Measurements from ENCODE around the gene ATF6. TPM values are rescaled to one million over a fixed set of nuclear protein-coding genes. Genes with fewer than 3 reads are reported as not detected.
A peak's percentile ranks its signal among the peaks of the same experiment; 100 is the strongest.

Gene ATF6
- total RNA-seq, 1 donor from 2014 or later: 12.6 TPM

DNA sequence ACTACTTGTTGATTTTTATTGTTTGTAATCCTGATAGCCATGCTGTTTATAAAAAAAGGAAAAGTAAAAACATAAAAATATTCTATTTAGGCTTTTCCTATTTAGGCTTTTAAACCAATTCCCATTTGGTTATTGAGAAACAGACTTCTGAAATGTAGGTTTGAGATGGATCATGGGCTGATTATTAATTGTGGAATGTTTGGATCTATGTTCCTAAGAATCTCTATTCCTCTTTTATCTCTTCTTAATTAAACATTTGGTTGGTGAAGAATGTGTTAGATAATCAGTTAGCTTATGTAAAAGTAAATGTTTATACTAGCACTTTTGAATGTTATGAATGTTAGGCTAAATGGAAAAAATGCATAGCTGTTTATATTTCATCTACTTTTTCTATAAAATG is 97.4 kb downstream of the ATF6 start:
- ATAC-seq (no peak), DNase-seq (ENCODE audit: missing footprints) (no peak)
- intact Hi-C loops (cut with DNase I): loop anchor here (5.0 kb wide), 1 partner anchor 174 kb away; no protein-coding TSS in a partner anchor

DNA sequence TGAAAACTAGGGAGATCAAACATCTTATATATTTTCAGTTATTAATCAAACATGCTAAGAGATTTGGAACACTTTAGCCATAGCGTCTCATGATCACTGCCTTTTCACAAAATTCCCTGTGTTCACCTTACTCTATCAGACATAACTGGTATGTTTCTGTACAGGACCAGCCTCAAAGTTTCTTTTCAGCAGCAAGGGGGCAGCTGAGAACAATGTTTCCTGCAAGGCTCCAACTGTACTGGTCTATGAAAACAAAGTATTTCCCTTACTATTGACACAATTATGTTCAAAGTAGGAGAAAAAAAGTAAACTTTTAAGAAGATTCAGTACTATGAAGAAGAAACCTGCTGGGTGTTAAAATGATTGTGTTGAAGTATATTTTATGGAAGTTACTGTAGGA is 98.5 kb downstream of the ATF6 start:
- ATAC-seq (no peak), DNase-seq (ENCODE audit: missing footprints) (no peak)
- intact Hi-C loops (cut with DNase I): loop anchor here (5.0 kb wide), 1 partner anchor 173 kb away; no protein-coding TSS in a partner anchor

DNA sequence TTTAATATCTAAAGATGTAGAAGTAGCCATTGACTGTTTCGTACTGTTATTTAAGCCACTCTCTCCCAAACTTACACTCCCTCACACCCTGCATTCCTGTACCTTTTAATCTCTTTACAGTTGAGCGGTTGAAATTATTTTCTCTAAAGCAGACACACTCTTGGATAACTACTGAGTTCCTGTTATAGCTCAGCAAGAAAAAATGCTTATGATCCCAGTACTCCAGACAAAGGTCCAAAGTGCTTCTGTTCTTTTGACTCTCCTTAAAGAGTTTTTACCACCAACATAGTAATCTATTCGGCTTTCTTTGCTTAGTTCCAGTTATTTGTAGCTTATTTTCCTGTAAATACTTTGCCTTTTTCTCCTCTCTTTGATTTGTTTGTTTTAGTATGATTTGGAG is 100.1 kb downstream of the ATF6 start:
- intact Hi-C loops (cut with DNase I): no loop called here
- DNase-seq (ENCODE audit: missing footprints) (no peak), ATAC-seq (no peak)

DNA sequence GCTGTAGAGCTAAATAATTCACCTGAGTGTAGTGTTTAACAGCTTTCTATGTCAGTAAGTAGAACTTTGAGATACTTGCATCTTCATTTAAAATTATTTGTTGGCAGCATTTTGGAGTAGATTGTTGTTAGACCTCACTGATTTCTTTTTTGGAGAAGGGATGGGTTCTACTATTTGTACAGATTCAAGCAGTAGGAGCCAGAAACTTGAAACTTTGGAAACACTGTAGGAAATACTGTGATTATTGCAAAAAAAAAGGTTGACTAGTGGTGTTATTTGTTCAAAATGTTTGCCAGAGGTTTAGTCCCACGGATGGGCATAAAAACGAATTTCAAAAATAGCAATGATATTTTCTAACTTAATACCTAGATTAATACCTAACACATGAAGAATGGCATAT is 102.7 kb downstream of the ATF6 start:
- DNase-seq (ENCODE audit: missing footprints): no peak
- intact Hi-C loops (cut with DNase I): no loop called here
- no peak for ATAC-seq

DNA sequence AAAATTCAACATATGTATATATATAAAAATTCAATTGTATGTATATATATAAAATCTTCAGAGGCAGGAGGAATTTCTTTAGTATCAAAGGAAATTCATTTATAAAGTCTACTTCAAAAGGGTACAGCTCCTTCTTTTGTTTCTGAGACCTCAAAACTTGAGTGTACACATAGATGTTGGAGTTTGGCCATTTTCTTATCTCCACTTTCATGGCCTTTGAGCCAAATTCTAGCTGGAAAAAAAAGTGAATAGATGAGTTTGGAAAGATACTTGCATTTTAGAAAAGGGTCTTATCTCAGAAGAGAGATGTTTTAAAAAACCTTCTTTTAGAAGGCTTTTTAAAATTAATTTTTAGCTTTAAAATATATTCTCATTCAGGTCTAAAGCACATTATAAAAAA is 103.2 kb downstream of the ATF6 start:
- DNase-seq (ENCODE audit: missing footprints) (no peak), ATAC-seq (no peak)
- intact Hi-C loops (cut with DNase I): no loop called here

DNA sequence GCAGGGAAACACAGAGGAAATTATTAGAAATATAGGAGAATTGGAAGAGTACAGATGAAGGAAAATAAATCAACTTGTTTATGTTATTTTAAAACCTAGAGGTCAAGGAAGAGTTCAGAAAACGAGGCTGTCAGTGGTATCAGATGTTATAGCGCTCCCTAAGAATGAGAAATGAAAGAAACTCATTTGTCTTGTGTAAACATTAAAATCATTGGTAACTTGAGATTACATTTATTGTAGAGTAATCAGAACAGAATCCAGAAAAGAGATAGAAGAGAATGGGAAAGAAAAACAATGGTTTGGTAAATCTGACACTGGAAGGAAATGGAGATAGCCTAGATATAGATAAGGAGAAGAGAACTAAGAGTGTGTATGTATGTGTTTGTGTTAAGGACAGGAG is 106.4 kb downstream of the ATF6 start:
- intact Hi-C loops (cut with DNase I): no loop called here
- ATAC-seq: no peak

DNA sequence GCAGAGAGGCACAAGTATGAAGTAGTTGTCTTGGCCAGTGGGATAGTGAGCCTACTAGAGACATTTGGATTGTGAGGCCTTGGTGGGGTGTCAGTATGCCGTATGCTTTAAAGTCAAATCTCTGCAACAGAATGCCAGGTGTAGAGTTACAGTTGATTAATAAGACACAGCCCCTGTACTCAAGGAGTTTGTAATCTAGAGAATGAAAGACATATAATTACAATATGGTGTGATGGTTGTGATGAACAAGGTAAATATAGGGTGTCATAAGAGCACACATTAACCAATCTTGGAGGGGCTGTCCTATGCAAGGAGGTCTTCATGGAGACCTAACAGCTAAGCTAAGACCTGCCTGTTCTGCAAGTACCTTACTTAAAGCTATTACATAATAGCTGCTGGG is 113.1 kb downstream of the ATF6 start:
- ATAC-seq (no peak), DNase-seq (ENCODE audit: missing footprints) (no peak)
- intact Hi-C loops (cut with DNase I): no loop called here

More for the DNA sequence above, 106.4 kb downstream of the ATF6 start:
- no peak for DNase-seq (ENCODE audit: missing footprints)

DNA sequence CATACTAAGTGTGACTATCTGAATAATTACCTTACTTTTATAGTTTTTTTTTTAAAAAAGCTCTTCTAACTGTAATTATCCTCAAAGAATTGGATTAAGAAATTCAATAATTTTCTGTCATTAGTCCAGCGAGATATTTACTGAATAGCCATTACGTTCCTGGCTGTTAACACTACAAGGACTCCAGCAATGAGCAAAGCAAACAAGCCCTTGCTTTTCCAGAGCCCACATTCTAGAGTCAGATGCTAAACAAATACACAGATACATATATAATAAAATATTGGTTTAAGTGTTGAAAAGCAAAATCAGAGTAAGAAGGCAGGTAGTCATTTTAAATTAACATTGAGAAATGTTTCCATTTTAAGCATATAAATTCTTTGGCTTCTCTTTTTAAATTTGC is 118.4 kb downstream of the ATF6 start:
- ATAC-seq (no peak), DNase-seq (ENCODE audit: missing footprints) (no peak)
- intact Hi-C loops (cut with DNase I): no loop called here

DNA sequence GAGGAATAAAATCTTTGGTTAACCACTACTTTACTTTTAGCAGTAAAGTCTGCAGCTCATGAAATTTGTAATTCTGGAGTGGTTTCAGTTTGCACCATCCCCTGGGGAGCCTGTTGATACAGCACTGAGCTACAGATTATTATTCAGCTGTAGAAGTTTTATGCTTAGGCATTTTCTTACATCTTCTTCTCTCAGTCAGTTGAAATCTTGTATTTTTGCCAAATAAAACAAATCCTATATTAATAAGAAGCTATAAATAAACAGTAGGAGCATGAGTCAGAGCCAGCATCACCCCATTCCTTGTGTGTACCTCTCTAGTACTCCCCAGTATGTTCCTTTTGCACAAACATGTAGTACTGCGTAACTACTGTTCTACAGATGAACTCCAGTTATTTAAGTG is 118.9 kb downstream of the ATF6 start:
- DNase-seq (ENCODE audit: missing footprints) (no peak), ATAC-seq (peak; percentile 57)
- intact Hi-C loops (cut with DNase I): no loop called here

DNA sequence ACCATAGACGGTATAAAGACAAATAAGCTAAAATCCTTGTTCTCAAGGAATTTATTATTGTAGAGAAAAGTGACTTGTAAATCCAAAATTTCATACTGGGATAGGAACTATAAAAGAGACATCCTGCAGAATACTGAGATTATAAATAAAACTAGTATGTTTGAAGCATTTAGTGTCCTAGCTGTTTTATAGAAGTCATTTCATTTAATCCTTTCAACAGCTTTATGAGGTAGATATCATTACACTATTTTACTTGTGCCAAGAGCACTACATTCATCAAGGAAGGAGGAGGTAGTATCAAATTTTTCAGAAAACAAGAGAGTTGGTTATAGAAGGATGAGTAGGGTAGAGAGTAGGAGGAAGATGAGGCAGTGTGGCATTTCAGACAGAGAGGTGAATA is 119.6 kb downstream of the ATF6 start:
- intact Hi-C loops (cut with DNase I): no loop called here
- ATAC-seq (no peak), DNase-seq (ENCODE audit: missing footprints) (no peak)

DNA sequence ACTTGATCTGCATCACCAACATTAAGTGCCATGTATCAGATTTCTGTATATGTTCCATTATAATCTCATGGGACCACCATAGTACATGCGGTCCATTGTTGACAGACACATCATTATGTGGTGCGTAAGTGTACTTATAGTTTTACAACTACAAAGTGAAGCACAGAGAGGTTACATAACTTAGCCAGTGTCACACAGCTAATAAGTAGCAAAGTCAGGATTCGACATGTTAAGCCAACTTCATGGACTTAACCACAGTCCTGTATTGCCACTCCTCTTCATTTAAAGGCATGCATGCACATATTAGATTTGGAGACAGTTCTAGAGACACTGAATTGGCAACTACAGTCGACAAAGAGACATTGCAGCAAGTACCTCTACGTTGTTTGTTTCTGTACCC is 120.5 kb downstream of the ATF6 start:
- intact Hi-C loops (cut with DNase I): no loop called here
- DNase-seq (ENCODE audit: missing footprints) (no peak), ATAC-seq (no peak)

DNA sequence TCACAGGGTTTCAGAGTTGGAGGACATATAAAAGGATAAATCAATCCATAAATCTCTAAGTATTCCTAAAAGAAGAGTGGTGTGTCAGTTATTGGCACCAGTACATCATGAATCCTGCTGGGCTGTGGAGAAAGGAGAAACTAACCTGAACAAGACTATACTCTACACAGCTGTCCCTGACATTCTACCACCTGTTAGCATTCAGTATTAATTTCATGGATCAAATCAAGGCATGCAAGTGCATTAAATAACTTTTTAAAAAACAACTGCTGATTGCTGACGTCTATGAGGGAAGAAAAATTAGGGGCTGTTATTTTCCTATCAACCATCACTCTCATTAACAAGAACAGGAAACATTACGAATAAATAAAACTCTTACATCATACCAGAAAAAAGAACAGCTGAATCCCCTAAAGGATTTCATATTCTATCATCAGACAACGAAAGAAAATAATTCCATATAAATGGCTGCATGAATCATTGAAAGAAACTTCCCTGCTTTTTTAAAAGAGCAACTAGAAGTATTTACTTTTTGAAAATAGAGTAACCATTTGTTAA is 121.7 kb downstream of the ATF6 start:
- intact Hi-C loops (cut with DNase I): no loop called here
- no peak for DNase-seq (ENCODE audit: missing footprints)

DNA sequence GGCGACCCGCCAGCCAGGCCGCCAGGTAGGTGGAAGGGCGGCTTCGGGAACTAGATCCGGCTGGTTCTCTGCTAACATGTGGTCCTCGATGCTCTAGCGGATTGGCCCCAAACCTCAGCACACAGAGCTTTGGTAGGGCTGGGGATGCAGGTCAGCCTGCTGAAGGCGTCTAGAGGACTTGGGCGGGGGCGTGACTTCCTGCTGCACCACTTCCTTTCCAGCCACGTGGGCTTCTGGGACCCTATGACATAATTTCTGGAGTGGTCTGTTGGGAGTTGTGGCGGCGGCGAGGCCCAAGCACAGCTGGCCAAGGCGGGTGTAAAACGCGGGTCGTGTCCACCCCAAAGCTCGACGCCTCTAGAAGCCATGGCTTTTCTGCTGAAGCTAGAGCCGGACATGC is 124.5 kb downstream of the ATF6 start:
- intact Hi-C loops (cut with DNase I): no loop called here
- ATAC-seq: no peak
- DNase-seq (ENCODE audit: missing footprints): no peak

More for the DNA sequence above, 121.7 kb downstream of the ATF6 start:
- no peak for ATAC-seq

DNA sequence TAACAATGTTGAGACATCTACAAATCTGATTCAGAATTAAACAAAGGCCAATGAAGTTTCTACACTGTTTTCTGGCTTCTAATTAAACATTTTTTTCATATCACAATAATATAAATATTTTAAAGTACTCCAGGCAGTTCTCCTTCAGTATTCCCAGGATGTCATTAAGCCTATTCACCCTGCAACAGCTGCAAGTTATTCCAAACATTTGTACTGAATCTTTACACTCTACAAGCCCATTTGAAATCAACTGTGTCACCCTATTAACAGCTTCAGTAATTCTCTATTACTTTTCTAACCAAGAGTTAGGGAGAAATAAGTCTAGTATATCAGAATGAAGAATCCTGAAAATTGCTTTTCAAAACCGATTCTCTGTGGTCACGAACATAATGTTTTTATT is 133.0 kb downstream of the ATF6 start:
- intact Hi-C loops (cut with DNase I): no loop called here
- ATAC-seq: no peak
- DNase-seq (ENCODE audit: missing footprints): no peak

DNA sequence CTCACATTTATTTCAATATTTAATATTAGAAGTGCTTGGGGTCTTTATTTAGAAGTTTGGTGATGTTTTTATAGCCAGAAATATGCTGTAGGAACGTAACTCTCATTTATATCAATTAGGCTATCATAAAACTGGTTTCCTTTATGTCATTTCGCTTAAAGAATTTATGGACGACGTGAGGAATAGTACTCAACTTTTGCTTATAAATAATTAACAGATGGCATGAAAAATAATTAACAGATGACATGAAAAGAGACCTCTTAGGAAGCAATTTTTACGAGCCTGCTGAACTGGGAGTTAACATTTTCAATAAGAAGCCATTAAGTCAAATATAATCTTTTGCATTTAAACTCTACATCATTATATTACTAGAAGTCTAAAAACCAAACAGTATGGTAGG is 134.0 kb downstream of the ATF6 start:
- ATAC-seq (no peak), DNase-seq (ENCODE audit: missing footprints) (no peak)
- intact Hi-C loops (cut with DNase I): no loop called here

DNA sequence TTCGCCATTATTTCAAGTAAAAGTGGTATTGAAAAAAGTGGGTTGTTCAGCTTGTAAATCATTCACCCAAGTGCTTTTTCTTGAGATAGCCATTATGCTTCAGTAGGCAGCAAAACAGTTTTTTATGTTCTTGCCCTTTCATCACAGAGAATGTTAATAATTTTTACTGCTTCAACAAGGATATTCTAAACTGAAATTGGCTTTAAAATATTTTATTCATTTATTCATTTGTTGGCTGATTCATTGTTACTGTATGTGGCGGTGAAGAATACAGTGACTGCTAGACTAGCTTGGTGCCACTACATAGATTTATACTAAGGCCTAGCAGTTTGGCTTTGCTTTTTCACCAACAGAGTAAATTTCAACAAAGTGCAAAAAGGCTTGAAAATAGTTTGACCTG is 136.1 kb downstream of the ATF6 start:
- intact Hi-C loops (cut with DNase I): no loop called here

DNA sequence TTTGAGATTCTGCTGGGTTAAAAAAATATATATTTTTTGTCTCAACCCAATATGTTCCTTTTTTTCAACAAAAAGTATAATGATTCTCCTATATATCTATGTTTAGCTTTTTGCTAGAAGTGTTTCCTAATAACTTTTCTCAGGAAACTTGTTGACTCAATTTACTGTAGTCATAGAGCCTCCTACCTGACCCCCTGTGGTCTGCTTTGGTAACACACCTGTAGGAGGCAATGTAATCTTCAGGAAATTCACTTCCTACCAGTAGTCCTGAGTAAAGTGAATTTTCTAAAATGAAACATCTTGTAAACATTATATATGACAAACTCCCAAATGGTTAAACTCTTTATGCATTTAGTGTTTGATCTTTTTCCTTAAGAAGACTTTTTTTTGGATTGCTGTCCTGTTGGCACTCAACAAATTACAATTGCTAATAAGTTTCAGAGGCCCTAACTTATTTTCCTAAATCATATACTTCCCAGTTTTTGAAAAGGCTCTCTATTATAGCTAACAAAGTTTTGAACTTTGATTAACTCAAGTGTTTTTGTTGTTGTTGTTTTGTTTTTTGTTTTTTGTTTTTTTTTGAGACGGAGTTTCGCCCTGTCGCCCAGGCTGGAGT is 139.3 kb downstream of the ATF6 start:
- DNase-seq (ENCODE audit: missing footprints) (no peak), ATAC-seq (no peak)
- intact Hi-C loops (cut with DNase I): no loop called here

More for the DNA sequence above, 136.1 kb downstream of the ATF6 start:
- ATAC-seq (no peak), DNase-seq (ENCODE audit: missing footprints) (no peak)

DNA sequence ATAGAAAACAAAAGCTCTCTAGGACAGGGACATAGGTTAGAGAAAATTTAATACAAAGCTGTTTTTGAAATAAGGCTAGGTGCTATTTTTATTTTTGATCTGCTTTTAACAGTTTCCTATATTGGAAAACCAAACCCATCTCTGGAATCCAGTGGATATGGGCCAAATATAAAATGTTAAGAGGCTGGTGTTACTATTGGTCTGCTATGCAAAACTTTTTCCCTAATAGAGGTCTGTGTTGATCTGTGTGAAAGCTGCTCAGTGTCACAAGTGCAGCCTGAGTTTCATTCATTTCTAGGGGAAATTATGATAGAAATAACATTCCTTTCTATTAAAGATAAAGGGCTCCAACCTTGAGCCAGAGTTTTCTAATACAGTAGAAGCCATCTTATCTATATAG is 141.1 kb downstream of the ATF6 start:
- no peak for ATAC-seq
- no peak for DNase-seq (ENCODE audit: missing footprints)
- intact Hi-C loops (cut with DNase I): no loop called here

DNA sequence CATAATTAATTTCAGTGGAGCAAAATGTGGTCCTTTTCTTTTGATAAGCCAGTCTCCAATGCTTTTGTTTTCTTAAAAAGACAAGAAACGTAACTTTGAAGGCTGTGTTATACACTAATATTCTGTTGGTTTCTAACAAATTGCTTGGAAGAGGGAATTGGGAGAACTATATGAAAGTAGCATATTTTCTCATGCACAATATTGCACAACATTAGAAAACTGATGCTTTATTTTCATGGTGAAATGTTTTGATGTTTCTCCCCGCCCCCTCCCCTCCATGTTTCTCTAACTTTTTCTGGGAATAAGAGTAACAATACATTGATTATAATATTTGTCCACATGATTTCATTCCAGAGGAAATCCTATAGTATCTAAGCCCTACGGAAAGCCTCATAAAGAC is 142.1 kb downstream of the ATF6 start:
- intact Hi-C loops (cut with DNase I): no loop called here
- no peak for ATAC-seq

DNA sequence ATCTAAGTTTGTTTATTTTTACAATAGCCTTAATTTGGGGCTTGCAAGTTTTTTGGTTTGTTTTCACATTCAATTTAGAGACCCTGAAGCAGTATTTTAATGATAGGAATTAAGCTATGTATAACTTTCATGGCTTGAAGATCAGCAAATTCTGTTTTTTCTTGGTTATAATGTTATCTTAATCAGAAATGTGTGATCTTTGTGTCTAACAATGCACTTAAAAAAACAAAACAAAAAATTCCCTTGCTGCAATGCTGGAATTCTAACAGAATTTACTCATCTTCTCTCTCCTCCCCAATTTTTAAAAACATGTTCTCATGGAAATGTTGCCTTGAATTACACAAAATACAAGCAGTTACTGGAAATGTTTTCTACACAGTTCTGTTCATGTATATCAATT is 144.5 kb downstream of the ATF6 start:
- ATAC-seq (no peak), DNase-seq (ENCODE audit: missing footprints) (no peak)
- intact Hi-C loops (cut with DNase I): no loop called here

More for the DNA sequence above, 142.1 kb downstream of the ATF6 start:
- DNase-seq (ENCODE audit: missing footprints): no peak

Data from Right ventricle myocardium inferior (tissue), 1 donor.